HEK293 (cell line): Measurements from ENCODE around the gene NLRC4.

Experiments used
- CTCF ChIA-PET: fragments of 350-600 bp; formaldehyde crosslinking; extraction: SDS; loops from one replicate; lab custom pipeline; 2021; ENCODE audit warnings: antibody characterized with exemption; lab: Yijun Ruan, JAX
- POLR2A ChIA-PET: fragments of 300-600 bp; formaldehyde crosslinking; extraction: SDS; loops from one replicate; lab custom pipeline; 2020; ENCODE audit warnings: antibody characterized with exemption, inconsistent platforms; lab: Yijun Ruan, JAX
- H3K27ac ChIP-seq: fragments of 200-500 bp; sonication (Bioruptor generic); 2 replicates; pipeline ENCODE4 v1.5.1; 2014; ENCODE audit warnings: low read depth, low read length, control low read depth, inconsistent platforms; ENCODE audit errors: extremely low read depth
- H3K36me3 ChIP-seq, 2 experiments: fragments of 200-500 bp in 1 of 2; sonication (Bioruptor generic) in 1 of 2; 1 replicate in 1 of 2; 2 replicates in 1 of 2; pipeline ENCODE4 v1.5.1; 2014 to 2017; ENCODE audit warnings: inconsistent platforms in 2 of 2, low read length in 2 of 2; ENCODE audit not compliant: control insufficient read depth in 2 of 2, insufficient read depth in 1 of 2
- H3K4me1 ChIP-seq: fragments of 200-500 bp; sonication (Bioruptor generic); 2 replicates; pipeline ENCODE4 v1.5.1; 2014; ENCODE audit warnings: mild to moderate bottlenecking, low read length, inconsistent platforms; ENCODE audit not compliant: control insufficient read depth, insufficient read depth
- H3K4me3 ChIP-seq: 2 replicates; pipeline ENCODE4 v1.5.1; 2011; ENCODE audit warnings: low read depth, mild to moderate bottlenecking, control low read depth, low read length, moderate library complexity
- H3K9me3 ChIP-seq: fragments of 200-500 bp; sonication (Bioruptor generic); 2 replicates; pipeline ENCODE4 v1.5.1; 2014; ENCODE audit warnings: low read depth, low read length, inconsistent platforms; ENCODE audit not compliant: control insufficient read depth, insufficient read depth
- BCL11A ChIP-seq: fragments of 450-650 bp; formaldehyde crosslinking; IDR thresholded peaks from 2 replicates; pipeline ENCODE4 v1.5.1; 2016; ENCODE audit warnings: low read depth, missing biosample characterization, missing genetic modification characterization
- FEZF1 ChIP-seq: fragments of 450-650 bp; formaldehyde crosslinking; IDR thresholded peaks from 2 replicates; pipeline ENCODE4 v1.5.1; 2016; ENCODE audit warnings: missing biosample characterization, missing genetic modification characterization
- OSR2 ChIP-seq: fragments of 450-650 bp; formaldehyde crosslinking; IDR thresholded peaks from 2 replicates; pipeline ENCODE4 v1.5.1; 2016; ENCODE audit warnings: missing biosample characterization, missing genetic modification characterization
- PRDM2 ChIP-seq: fragments of 450-650 bp; formaldehyde crosslinking; IDR thresholded peaks from 2 replicates; pipeline ENCODE4 v1.5.1; 2016; ENCODE audit warnings: missing biosample characterization, missing genetic modification characterization, borderline replicate concordance
- SP3 ChIP-seq: fragments of 450-650 bp; formaldehyde crosslinking; IDR thresholded peaks from 2 replicates; pipeline ENCODE4 v1.5.1; 2016; ENCODE audit warnings: missing biosample characterization, missing genetic modification characterization
- TSHZ1 ChIP-seq: fragments of 450-650 bp; formaldehyde crosslinking; IDR thresholded peaks from 2 replicates; pipeline ENCODE4 v1.5.1; 2016; ENCODE audit warnings: missing biosample characterization, missing genetic modification characterization, borderline replicate concordance
- ZBTB21 ChIP-seq: fragments of 450-650 bp; formaldehyde crosslinking; IDR thresholded peaks from 2 replicates; pipeline ENCODE4 v1.5.1; 2017; ENCODE audit warnings: missing biosample characterization, missing genetic modification characterization
- ZBTB7A ChIP-seq: fragments of 450-650 bp; formaldehyde crosslinking; IDR thresholded peaks from 2 replicates; pipeline ENCODE4 v1.5.1; 2016; ENCODE audit warnings: low read depth, missing biosample characterization, missing genetic modification characterization
- ZNF140 ChIP-seq: fragments of 450-650 bp; formaldehyde crosslinking; IDR thresholded peaks from 2 replicates; pipeline ENCODE4 v1.5.1; 2016; ENCODE audit warnings: missing biosample characterization, missing genetic modification characterization
- ZNF239 ChIP-seq: fragments of 450-650 bp; formaldehyde crosslinking; IDR thresholded peaks from 2 replicates; pipeline ENCODE4 v1.5.1; 2016; ENCODE audit warnings: missing biosample characterization, missing genetic modification characterization
- ZNF362 ChIP-seq: fragments of 450-650 bp; formaldehyde crosslinking; IDR thresholded peaks from 2 replicates; pipeline ENCODE4 v1.5.1; 2016; ENCODE audit warnings: missing biosample characterization, missing genetic modification characterization
- ZNF366 ChIP-seq: fragments of 450-650 bp; formaldehyde crosslinking; conservative IDR thresholded peaks from 2 replicates; pipeline ENCODE4 v1.5.1; 2016; ENCODE audit warnings: missing biosample characterization, missing genetic modification characterization
- ZNF621 ChIP-seq: fragments of 450-650 bp; formaldehyde crosslinking; IDR thresholded peaks from 2 replicates; pipeline ENCODE4 v1.5.1; 2017; ENCODE audit warnings: missing biosample characterization, missing genetic modification characterization
- ZNF639 ChIP-seq: fragments of 450-650 bp; formaldehyde crosslinking; IDR thresholded peaks from 2 replicates; pipeline ENCODE4 v1.5.1; 2016; ENCODE audit warnings: missing biosample characterization, missing genetic modification characterization
- ZNF837 ChIP-seq: fragments of 450-650 bp; formaldehyde crosslinking; IDR thresholded peaks from 2 replicates; pipeline ENCODE4 v1.5.1; 2016; ENCODE audit warnings: missing biosample characterization, missing genetic modification characterization
- ZSCAN30 ChIP-seq: fragments of 450-650 bp; IDR thresholded peaks from 2 replicates; pipeline ENCODE4 v1.5.1; 2018; ENCODE audit warnings: missing biosample characterization, mild to moderate bottlenecking, missing genetic modification characterization, moderate library complexity

Gene NLRC4

GRCh38 chr2:32229635-32230034 lies 35.1 kb downstream of the NLRC4 start:
- no peaks in the 10 kb centered on the region for H3K9me3 ChIP-seq
- no peak overlapping the region for H3K27ac ChIP-seq
- H3K36me3 ChIP-seq = peaks cover 0 to 16% of the 10 kb centered on the region in 2 experiments; a peak in 1 of 3 replicates
- H3K4me1 ChIP-seq = no peaks in the 10 kb centered on the region
- no peak for TF ChIP-seq ZSCAN30 (tag by site-specific recombination)
- no peak for TF ChIP-seq ZNF140
- no peak for TF ChIP-seq FEZF1 (tag by site-specific recombination)
- TF ChIP-seq ZNF239 (tag by site-specific recombination) = no peak
- no peak for TF ChIP-seq ZNF362 (tag by site-specific recombination)
- no peak for TF ChIP-seq OSR2 (tag by site-specific recombination)
- no peak for TF ChIP-seq ZBTB21 (tag by site-specific recombination)
- TF ChIP-seq ZNF366 = no peak
- no peak for TF ChIP-seq ZNF621
- TF ChIP-seq SP3 (tag by site-specific recombination) = no peak
- no peak for TF ChIP-seq PRDM2 (tag by site-specific recombination)
- no peak for TF ChIP-seq BCL11A
- no peak for TF ChIP-seq ZBTB7A (tag by site-specific recombination)
- no peak for TF ChIP-seq ZNF639 (tag by site-specific recombination)
- no peak for TF ChIP-seq TSHZ1
- TF ChIP-seq ZNF837 (tag by site-specific recombination) = no peak
- CTCF ChIA-PET = no interaction called here
- H3K4me3 ChIP-seq = no peak overlapping the region
- POLR2A ChIA-PET = no interaction called here
